ENCODE results near the gene ADGRG3. TPM values are rescaled to one million over a fixed set of nuclear protein-coding genes. Genes with fewer than 3 reads are reported as not detected.

ADGRG3 gene
- total RNA-seq, 1 experiment from 2014 or later = 0.07 TPM

DNA sequence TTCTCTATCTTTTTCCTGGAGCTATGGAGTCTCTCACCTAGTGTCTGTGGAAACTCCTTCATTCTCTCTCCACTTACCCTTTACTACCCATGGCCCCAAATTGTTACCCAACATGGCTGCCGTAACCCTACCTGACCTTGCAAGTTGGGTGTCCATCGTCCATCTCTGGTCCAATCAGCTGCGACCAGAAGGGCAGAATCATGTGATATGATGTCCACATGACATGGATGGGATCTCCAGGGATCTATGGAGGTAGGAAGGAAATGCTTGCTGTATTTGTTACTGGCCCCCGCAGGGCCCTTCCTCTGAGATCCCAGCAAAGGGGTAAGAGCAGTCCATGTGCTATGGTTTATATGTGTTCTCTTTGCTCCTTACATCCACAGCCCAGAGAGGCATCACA lies 18.5 kb downstream of the ADGRG3 start:
- DNase-seq = peak; percentile 23
- Histone ChIP-seq H3K36me3 (replicated peaks; ENCODE audit: control insufficient read depth, insufficient read depth, low read length) (no peaks in the 10 kb centered on the region), H3K27me3 (ENCODE audit: control insufficient read depth, insufficient read depth, low read length) (no peaks in the 10 kb centered on the region), H3K4me3 (ENCODE audit: insufficient read depth, low read depth, low read length) (no peak overlapping the region)

DNA sequence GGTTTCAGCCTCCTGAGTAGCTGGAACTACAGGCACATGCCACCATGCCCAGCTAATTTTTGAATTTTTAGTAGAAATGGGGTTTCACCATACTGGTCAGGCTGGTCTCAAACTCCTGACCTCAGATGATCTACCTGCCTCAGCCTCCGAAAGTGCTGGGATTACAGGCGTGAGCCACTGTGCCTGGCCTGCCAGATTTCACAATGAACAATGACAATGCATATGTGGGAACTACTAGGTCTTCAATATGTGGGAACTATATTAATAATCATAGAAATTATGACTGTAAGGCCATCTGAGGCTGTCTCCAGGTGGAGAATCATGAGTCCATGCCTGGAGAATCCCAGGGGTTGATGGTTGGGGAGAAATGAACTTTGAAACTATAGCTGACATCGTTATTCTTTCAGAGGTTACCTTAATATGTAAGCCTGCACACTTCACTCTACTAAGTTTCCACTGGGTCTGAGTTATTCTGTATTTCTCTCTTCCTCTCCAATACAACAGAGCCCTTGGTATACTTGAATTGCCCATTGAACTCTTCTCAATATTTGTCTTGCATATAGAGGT lies 19.3 kb downstream of the ADGRG3 start:
- Histone ChIP-seq H3K36me3 (replicated peaks; ENCODE audit: control insufficient read depth, insufficient read depth, low read length) (no peaks in the 10 kb centered on the region), H3K27me3 (ENCODE audit: control insufficient read depth, insufficient read depth, low read length) (no peaks in the 10 kb centered on the region), H3K4me3 (ENCODE audit: insufficient read depth, low read depth, low read length) (no peak overlapping the region)
- DNase-seq = no peak

DNA sequence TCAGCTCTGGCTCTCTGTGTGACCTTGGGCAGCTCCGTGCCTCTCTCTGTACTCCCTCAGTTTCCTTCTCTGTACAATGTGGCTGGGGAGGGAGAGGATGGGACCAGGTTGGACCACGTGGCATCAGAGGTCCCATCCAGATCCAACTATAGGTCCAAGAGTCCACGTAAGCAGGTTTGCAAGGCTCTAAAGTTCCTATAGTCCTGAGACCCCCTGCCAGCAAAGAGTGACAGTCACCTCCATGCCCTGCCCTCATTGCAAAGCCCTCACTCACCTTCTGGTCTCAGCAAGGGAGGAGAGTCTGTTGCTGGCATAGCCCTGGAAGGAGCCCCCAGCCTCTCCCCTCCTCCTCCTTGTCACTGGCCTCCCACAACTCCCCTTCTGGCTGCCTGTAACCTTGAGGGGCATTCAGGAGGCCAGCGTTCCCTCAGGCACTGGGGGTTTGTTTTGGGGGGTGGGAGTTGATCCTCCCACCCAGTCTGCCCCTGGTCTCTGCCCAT lies 20.4 kb downstream of the ADGRG3 start:
- Histone ChIP-seq H3K4me3 (ENCODE audit: insufficient read depth, low read depth, low read length) (no peak overlapping the region), H3K27me3 (ENCODE audit: control insufficient read depth, insufficient read depth, low read length) (no peaks in the 10 kb centered on the region), H3K36me3 (replicated peaks; ENCODE audit: control insufficient read depth, insufficient read depth, low read length) (no peaks in the 10 kb centered on the region)
- no peak for DNase-seq

DNA sequence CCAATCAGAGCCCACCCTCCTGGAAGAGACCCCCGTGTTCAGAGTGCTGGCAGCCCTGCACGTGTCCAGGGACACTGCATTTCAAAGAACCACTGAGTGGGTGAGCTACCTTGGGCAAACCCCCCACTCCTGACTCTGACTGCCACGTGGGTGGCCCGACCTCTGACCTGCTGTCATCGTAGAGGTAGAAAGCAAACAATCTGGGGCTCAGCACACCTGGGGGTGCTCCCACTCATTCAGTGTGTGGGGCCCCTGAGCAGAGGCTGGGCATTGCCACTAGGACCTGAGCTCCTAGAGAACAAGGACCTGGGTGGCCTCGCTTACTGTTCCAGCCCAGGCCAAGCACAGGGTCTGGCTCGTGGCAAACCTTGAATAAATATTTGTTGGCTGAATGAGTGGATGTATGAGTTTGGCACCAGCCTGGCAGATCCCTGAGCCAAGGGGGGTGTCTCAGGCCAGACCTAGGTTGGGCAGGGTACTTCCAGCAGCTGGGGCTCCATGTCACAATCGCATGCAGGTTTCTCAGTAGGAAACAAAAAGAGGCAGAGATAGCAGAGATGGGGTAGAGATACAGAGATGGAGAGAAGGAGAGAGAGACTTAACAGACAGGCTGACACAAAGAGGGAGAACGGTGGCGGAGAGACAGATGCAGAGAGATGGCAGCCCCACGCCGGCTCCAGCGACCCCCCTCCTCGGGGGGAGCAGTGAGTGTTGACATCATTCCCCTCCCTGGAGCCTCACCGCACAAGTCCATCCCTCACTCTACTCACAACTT lies 21.1 kb downstream of the ADGRG3 start:
- Histone ChIP-seq H3K27me3 (ENCODE audit: control insufficient read depth, insufficient read depth, low read length) (no peaks in the 10 kb centered on the region), H3K36me3 (replicated peaks; ENCODE audit: control insufficient read depth, insufficient read depth, low read length) (no peaks in the 10 kb centered on the region)
- DNase-seq = no peak

DNA sequence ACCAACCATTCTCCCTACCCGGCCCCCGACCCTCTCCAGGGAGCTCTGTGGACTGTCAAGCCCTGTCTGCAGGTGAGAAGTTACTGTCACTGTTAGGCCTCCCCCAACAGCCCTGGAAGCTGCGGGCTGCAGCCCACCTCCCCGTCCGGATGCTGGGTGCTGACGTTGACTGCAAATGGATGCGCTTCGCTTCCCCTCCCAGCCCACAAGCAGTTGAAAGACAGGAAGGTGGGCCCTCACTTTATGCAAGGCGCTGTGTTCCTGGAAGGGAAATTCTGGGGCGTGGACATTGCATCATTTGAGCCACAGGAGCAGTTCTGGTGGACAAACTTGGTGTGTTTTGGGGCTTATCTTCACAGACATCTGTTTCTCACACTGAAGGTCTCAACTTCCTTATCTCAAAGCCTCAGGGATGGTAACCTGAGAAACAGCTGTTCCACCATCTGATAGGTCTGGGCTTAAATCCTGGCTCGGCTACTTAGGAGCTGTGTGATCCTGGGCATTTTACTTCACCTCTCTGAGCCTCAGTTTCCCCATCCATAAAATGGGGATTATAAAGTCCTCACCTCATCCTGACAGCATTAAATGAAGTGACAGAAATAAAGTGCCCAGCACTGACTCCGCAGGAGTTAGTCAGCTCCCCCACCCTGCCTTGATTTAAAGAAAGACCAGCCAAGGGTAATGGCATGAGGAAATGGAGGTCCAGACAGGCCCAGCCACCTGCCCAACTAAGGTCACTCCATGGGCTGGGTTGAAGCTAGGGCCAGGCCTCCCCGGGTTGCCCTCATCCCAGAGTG lies 21.9 kb downstream of the ADGRG3 start:
- Histone ChIP-seq H3K4me3 (ENCODE audit: insufficient read depth, low read depth, low read length) (no peak overlapping the region), H3K36me3 (replicated peaks; ENCODE audit: control insufficient read depth, insufficient read depth, low read length) (no peaks in the 10 kb centered on the region), H3K27me3 (ENCODE audit: control insufficient read depth, insufficient read depth, low read length) (no peaks in the 10 kb centered on the region)
- DNase-seq = peak; percentile 49

More for the DNA sequence above, 21.1 kb downstream of the ADGRG3 start:
- no peak overlapping the region for H3K4me3 ChIP-seq (ENCODE audit: insufficient read depth, low read depth, low read length)

DNA sequence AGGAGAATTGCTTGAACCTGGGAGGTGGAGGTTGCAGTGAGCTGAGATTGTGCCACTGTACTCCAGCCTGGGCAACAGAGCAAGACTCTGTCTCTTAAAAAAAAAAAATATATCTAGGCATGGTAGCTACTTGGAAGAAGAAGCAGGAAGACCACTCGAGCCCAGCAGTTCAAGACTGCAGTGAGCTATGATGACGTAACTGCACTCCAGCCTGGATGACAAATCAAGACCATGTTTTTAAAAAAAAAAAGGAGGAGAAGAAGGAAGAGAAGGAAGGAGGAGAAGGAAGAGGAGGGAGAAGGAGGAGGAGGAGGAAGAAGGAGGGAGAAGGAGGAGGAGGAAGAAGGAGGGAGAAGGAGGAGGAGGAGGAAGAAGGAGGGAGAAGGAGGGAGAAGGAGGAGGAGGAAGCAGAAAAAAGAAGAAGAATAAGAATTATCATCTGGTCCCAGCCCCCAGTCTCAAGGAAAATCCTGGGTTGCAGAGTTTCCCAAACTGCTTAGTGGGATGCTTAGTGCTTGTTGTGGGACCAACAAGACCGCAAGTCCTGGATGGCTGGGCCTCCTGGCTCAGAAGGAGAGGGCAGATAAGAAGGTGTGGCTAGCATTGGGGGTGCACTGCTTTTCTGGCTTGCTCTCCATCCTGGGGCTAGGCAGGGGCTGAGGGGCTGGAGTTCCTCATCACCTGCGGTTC lies 22.8 kb downstream of the ADGRG3 start:
- no peaks in the 10 kb centered on the region for H3K27me3 ChIP-seq (ENCODE audit: control insufficient read depth, insufficient read depth, low read length)
- no peaks in the 10 kb centered on the region for H3K36me3 ChIP-seq (replicated peaks; ENCODE audit: control insufficient read depth, insufficient read depth, low read length)
- H3K4me3 ChIP-seq (ENCODE audit: insufficient read depth, low read depth, low read length) = no peak overlapping the region
- no peak for DNase-seq

DNA sequence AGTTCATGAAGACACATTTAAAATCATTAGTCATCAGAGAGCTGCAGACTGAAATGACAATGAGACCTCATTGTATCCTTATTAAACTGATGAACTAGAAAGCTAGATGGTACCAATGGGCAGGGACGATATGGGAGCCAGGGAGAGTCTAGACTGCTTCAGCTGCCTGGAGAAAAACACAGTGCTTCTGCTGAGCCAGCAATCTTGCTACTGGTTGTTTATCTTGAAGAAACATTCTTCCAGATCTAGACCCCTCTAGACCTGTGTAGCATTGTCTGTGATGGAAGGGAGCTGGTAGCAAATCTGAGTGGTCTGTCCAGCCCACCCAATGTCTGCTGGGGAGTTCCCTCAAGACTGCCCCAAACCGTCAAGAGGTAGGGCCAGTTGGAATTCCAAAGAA lies 24.5 kb downstream of the ADGRG3 start:
- Histone ChIP-seq H3K4me3 (ENCODE audit: insufficient read depth, low read depth, low read length) (no peak overlapping the region), H3K27me3 (ENCODE audit: control insufficient read depth, insufficient read depth, low read length) (no peaks in the 10 kb centered on the region), H3K36me3 (replicated peaks; ENCODE audit: control insufficient read depth, insufficient read depth, low read length) (no peaks in the 10 kb centered on the region)
- DNase-seq = no peak

DNA sequence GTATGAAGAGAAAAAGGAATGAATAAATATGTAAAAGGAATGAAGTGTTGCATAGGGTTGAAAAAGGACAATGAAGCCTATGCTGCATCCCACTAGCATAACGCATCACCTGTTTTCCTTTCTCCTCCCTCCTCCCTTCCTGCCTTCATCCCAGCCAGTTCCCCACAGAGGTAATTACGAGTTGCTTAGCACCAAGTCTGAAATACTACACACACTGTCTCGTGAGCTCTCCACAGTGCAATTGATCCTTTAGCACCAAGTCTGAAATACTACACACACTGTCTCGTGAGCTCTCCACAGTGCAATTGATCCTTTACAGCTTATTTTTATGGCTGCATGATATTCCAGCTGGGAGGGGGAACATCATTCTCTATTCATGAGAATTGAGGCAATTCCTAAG lies 25.4 kb downstream of the ADGRG3 start:
- H3K36me3 ChIP-seq (replicated peaks; ENCODE audit: control insufficient read depth, insufficient read depth, low read length) = no peaks in the 10 kb centered on the region
- DNase-seq = no peak
- H3K4me3 ChIP-seq (ENCODE audit: insufficient read depth, low read depth, low read length) = no peak overlapping the region
- H3K27me3 ChIP-seq (ENCODE audit: control insufficient read depth, insufficient read depth, low read length) = no peaks in the 10 kb centered on the region

DNA sequence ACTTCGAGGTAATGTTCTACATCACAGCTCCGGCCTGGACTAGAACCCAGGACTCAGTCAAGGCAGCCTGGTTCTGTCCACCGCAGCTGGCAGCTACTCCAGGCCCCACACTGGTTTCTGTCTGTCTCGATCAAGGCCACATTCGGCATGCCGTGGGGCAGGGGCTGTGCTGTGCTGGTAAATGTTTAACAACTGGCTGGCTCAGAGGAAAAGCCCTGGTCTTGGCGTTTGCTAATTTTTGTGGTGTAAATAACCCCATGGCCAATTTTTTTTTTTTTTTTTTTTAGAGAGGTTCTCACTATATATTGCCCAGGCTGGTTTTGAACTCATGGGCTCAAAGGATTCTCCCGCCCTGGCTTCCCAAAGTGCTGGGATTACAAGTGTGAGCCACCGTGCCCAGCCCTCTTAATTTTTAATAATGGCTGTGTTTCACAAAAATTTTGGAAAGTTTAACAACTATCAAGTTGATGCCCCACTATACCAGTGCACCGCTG lies 26.2 kb downstream of the ADGRG3 start:
- no peak for DNase-seq
- no peak overlapping the region for H3K4me3 ChIP-seq (ENCODE audit: insufficient read depth, low read depth, low read length)
- H3K36me3 ChIP-seq (replicated peaks; ENCODE audit: control insufficient read depth, insufficient read depth, low read length) = no peaks in the 10 kb centered on the region
- H3K27me3 ChIP-seq (ENCODE audit: control insufficient read depth, insufficient read depth, low read length) = no peaks in the 10 kb centered on the region

DNA sequence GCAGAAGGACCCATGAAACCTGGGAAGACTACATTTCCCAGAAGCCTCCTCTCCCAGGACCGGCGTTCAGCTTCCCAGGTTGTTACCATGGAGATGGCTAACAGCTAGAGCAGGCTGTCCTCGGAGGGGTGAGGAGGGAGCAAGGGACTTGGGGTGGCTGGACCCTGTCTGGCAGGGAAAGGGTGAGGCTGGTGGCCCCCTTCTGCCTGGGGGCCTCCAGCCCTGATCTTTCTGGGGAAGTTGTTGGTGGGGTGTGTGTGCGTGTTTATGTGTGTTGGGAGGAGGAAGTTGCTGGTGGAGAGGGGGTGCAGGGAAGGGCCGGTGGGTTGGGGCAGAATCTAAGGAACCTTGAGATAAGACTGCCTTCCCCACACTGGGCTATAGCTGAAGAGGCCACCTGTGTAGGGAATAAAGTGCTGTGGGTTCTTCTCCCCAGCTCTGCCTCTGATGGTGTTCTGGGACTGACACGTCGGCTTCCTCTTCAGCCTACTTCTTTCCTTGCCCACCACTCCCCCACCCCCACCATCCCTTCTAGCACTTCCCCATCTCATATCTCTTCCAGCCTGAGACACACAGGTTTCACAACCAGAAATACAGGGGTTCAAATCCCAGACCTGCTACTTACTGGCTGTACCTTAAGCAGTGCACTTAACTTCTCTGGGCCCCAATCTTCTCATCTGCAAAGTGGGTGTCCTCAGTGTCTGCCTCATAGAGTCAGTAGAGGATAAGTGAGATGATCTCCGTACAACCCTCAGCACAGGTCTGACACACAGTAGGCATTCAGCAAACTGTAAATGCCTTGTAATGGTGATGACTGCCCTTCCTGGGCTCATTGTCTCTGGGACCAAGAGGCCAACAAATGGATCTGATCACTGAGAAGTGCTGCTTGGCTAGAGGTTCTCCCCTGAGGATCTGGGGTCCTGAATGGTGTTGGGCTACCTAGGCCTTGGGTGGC lies 26.9 kb downstream of the ADGRG3 start, which contains the start of gene DRC7:
DRC7 (plus strand) TSS at position 82 of the 955 bp plus-strand sequence. CDS start 3,144 bp downstream, outside the sequence.
- DNase-seq = peak; percentile 94
- H3K27me3 ChIP-seq (ENCODE audit: control insufficient read depth, insufficient read depth, low read length) = no peaks in the 10 kb centered on the region
- H3K4me3 ChIP-seq (ENCODE audit: insufficient read depth, low read depth, low read length) = no peak within 1 kb of the TSS
- no peaks in the 10 kb centered on the region for H3K36me3 ChIP-seq (replicated peaks; ENCODE audit: control insufficient read depth, insufficient read depth, low read length)

DNA sequence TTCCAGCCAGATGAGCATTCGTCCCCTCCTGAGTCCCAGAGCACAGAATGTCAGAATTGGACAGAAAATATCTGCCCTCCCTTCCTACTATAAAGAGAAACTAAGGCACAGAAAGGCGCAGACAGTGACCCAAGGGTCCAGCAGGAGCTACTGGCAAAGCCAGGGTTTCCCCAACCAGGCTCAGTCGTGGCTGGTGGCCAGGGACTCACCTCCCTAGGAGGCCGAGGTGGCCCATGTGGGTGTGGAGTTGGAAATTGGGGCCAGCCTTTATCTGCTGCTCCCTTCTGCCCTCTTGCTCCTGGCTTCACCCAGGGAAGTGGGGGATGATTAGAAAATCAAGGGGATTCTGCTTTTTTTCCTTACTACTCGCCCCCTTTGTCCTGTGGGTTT lies 27.6 kb downstream of the ADGRG3 start:
- Histone ChIP-seq H3K4me3 (ENCODE audit: insufficient read depth, low read depth, low read length) (no peak overlapping the region), H3K36me3 (replicated peaks; ENCODE audit: control insufficient read depth, insufficient read depth, low read length) (no peaks in the 10 kb centered on the region), H3K27me3 (ENCODE audit: control insufficient read depth, insufficient read depth, low read length) (no peaks in the 10 kb centered on the region)
- DNase-seq = no peak

DNA sequence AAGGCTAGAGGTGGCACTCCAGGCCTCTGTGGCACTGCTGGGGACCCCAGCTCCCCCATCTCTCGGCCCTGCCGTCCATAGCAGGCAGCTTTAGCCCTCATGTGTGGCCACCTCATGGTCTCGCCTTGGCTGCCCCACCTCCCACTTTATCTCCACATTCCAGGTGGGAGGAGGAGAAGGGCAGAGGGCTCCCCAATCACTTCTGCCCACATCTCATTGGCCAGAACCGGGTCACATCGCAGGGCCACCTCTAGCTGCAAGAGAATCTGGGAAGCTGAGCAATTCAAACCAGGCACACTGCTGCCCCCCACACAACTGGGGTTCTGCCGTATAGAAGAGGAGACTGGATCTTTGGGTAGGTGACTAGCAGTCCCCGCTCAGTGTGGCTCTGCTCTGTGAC lies 28.1 kb downstream of the ADGRG3 start:
- no peak for DNase-seq
- no peaks in the 10 kb centered on the region for H3K27me3 ChIP-seq (ENCODE audit: control insufficient read depth, insufficient read depth, low read length)
- no peak overlapping the region for H3K4me3 ChIP-seq (ENCODE audit: insufficient read depth, low read depth, low read length)
- H3K36me3 ChIP-seq (replicated peaks; ENCODE audit: control insufficient read depth, insufficient read depth, low read length) = no peaks in the 10 kb centered on the region

DNA sequence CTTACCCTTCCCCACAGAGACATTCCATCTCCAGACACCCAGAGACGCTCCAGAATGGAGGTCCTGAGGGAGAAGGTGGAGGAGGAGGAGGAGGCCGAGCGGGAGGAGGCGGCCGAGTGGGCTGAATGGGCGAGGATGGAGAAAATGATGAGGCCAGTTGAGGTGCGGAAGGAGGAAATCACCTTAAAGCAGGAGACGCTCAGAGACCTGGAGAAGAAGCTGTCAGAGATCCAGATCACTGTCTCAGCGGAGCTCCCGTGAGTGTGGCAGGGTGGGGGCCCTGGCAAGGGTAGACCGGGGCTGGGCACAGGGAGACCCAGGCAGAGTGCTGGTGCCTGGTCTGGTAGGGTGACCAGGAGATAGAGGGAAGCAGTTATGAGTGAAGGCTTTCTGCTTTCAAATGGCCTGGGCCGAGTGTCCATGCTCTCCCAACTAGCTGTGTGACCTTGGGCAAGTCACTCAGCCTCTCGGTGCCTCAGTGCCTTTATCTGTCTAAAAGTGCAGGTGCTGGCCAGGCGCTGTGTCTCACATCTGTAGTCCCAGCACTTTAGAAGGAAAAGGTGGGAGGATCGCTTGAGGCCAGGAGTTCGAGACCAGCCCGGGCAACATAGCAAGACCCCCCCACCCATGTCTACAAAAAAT lies 29.9 kb downstream of the ADGRG3 start:
- Histone ChIP-seq H3K27me3 (ENCODE audit: control insufficient read depth, insufficient read depth, low read length) (no peaks in the 10 kb centered on the region), H3K4me3 (ENCODE audit: insufficient read depth, low read depth, low read length) (no peak overlapping the region), H3K36me3 (replicated peaks; ENCODE audit: control insufficient read depth, insufficient read depth, low read length) (no peaks in the 10 kb centered on the region)
- DNase-seq = no peak

All from H7 (cell line).